Gastrocnemius medialis (tissue), 4 donors: ENCODE data around the gene HOOK2.

Experiments
- POLR2A ChIP-seq, 2 donors: fragments of 450-650 bp; IDR thresholded peaks; one replicate each; pipeline ENCODE4 v1.6.1; 2017; ENCODE audit warnings: antibody characterized with exemption in 2 of 2, mild to moderate bottlenecking in 2 of 2, moderate library complexity in 2 of 2
- TF ChIP-seq, protein P1 (sequence below), 5 experiments: fragments of 450-650 bp in 3 of 5; fragments of 200-600 bp in 2 of 5; sonication (generic) in 2 of 5; IDR thresholded peaks in 4 of 5; conservative IDR thresholded peaks in 1 of 5; 1 replicate in 4 of 5; 2 replicates in 1 of 5; pipeline ENCODE4 v1.5.1; 2016 to 2019; ENCODE audit warnings: antibody characterized with exemption in 5 of 5, mild to moderate bottlenecking in 3 of 5, moderate library complexity in 3 of 5

DNA sequence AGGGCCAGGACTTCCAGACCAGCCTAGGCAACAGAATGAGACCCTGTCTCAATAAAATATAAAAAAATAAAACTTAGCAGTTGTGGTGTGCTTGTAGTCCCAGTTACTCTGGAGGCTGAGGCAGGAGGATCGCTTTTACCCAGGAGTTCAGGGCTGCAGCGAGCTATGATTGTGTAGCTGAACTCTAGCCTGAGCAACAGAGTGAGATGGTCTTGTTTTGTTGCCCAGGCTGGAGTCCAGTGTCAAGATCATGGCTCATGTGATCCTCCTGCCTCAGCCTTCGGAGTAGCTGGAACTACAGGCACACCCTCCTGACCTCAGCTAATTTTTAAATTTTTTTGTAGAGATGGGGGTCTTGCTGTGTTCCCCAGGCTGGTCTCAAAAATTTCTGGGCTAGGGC is 11.6 kb upstream of the HOOK2 start:
- TF ChIP-seq POLR2A (IDR thresholded peaks at IDR 0.05), result no peak
- TF ChIP-seq, protein P1, sequence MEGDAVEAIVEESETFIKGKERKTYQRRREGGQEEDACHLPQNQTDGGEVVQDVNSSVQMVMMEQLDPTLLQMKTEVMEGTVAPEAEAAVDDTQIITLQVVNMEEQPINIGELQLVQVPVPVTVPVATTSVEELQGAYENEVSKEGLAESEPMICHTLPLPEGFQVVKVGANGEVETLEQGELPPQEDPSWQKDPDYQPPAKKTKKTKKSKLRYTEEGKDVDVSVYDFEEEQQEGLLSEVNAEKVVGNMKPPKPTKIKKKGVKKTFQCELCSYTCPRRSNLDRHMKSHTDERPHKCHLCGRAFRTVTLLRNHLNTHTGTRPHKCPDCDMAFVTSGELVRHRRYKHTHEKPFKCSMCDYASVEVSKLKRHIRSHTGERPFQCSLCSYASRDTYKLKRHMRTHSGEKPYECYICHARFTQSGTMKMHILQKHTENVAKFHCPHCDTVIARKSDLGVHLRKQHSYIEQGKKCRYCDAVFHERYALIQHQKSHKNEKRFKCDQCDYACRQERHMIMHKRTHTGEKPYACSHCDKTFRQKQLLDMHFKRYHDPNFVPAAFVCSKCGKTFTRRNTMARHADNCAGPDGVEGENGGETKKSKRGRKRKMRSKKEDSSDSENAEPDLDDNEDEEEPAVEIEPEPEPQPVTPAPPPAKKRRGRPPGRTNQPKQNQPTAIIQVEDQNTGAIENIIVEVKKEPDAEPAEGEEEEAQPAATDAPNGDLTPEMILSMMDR (IDR thresholded peaks at IDR 0.05 in 4 of 5, conservative IDR thresholded peaks at IDR 0.05 in 1 of 5), result no peak
